ENCODE measurements around the gene EHMT1. TPM values are rescaled to one million over a fixed set of nuclear protein-coding genes. Genes with fewer than 3 reads are reported as not detected.
"Not testable (repeated sequence)": the region's sequence is repeated elsewhere in the genome, so short reads cannot be mapped to it uniquely, and the experiment has no call there.

EHMT1 gene
- total RNA-seq, 1 donor from 2014 or later = 64.2 TPM

DNA sequence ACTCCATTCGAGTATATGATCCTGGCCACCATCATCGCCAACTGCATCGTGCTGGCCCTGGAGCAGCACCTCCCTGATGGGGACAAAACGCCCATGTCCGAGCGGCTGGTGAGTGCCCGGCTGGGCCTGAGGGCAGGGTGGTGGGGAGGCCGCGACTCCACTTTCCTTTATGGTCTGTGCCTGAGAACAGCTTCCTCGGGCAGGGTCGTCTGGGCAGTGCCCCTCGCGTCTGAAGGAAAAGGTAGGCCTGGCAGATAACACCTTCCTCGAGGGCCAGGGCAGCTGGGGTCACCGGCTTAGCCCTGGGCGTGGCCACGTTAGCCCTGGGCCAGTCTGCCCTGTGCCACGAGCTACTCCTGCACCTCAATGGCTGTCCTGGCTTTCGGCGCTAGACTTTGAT, 260.2 kb downstream of the EHMT1 start:
- DNase-seq (ENCODE audit: low spot score) = no peak
- no peak for ATAC-seq

DNA sequence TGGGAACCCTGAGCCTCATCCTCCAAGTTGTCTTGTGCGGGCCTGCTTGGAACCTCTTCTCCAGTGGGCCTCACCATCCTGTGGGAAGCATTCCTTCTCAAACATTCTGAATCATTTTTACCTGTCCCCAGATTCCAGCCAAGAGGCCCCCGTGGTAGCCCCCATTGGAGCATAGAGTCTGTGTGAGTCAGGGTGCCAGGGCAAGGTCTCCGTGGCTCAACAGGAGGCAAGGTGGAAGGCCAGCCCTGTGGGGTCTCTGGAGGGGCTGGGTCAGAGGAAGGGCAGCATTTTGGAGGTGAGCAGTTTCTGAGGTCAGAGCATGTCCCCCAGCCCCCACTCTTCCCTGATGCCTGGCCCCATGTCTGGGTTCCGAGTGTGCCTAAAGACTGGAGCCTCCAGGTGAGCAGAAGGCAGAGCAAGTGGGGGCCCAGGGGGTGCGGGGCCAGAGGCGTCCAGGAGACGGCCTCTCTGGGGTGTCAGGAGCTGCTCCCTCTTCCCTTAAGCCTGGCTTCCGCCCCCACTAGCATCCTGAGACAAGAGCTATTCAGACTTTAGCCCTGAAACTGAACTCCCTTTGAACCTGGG, 260.9 kb downstream of the EHMT1 start:
- ATAC-seq (no peak), DNase-seq (ENCODE audit: low spot score) (no peak)

DNA sequence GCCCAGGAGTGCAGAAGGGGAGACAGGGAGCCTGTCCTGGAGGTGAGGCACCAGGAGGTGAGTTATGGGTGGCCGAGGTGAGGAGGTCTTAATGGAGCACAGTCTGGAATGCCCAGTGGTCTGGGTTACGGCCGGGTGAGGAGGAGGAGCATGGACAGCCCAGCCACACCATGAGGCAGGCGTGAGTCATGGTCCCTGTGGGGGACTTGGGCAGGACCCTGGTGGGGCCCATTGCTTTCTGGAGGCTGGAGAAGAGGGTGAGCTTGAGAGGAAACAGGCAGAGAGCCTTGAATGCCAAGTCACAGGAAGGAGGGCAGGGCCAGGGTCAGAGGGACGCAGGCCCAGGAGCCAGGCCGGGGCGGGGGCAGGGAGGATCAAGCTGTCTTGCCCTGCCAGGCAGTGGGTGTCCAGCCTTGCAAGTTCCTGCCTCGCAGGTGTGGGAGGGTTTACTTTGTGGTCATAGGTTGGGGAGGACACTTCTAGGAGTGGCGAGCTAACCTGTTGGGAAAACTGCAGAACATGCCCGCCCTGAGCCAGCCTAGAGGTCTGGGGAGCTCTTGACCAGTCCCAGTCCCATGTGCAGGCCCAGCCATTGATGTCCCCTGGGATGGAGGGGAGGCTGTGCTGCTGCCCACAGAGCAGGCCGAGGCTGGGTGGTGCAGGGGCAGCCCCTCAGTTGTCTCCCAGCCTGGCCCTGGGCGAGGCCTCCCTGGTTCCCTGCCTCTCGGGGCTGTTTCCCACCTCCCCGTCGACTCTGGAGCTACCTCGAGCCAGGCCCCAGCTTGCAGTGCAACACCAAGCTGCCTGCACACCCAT, 261.6 kb downstream of the EHMT1 start:
- ATAC-seq (no peak), DNase-seq (ENCODE audit: low spot score) (no peak)

DNA sequence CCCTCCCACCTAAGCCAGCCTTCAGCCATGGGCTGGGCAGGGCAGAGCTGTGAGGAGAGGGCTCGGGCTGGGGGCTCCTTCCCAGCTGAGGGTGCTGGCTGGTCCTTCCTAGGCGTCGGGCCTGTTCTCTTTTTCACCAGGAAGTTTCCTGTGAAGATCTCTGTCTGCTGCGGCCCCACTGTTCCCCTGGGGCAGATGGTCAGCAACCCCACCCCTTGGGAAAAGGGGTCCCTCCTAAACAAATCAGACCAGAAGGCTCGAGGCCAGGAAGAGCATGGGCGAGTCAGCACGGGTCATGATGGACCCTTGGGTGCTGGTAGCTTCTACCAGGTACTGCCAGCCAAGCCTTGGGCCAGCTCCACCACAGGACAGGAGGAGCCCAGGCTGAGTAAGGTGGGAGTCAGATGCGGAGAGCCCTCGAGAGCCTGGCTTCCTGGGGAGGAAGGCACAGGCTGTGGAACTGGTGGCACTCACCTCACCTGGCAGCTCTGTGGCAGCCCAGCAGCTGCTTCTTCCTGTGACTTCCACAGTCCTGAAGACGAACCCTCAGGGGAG, 262.2 kb downstream of the EHMT1 start:
- no peak for DNase-seq (ENCODE audit: low spot score)
- no peak for ATAC-seq

DNA sequence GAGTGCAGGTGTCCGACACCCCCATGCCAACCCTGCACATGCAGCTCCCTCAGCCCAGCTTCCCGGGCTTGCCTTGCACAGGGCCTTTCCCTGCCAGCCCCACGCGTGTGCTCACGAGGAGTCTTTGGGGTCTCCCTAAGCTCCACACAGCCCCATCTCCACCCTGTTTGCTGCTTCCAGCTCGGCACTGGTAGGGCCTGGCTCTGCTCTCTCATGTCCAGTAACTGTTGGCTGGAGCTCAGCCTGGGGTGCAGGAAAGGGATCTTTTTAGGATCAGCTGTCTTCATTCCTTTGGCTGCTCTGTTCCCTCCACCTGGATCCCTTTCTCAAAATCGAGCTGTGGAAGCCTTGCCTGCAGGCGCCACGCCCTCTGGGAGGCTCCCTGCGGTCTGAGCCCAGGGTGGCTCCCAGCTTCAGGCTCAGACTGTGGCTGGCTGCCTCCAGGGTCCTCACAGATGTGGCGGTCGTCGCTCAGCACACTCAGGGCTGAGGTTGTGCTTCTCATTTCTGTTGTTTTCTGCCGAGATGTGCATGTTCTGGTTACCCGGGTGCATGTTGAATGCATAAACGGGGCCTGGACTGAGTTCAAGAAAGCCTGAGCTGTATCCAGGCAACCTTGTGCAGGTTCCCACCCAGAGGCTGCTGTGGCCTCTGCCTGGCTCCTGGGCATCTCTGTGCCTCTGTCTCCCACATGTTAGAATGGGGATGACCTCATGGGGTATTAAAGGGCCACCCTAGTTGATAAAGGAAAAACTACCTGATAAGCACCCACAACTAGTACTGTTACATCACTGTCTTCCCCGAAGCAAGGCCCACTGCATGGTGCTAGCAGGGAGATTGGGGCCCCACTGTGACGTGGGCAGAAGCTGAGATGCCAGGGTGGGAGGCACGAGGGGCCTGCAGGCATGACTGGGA, 263.0 kb downstream of the EHMT1 start:
- no peak for DNase-seq (ENCODE audit: low spot score)
- ATAC-seq = no peak

DNA sequence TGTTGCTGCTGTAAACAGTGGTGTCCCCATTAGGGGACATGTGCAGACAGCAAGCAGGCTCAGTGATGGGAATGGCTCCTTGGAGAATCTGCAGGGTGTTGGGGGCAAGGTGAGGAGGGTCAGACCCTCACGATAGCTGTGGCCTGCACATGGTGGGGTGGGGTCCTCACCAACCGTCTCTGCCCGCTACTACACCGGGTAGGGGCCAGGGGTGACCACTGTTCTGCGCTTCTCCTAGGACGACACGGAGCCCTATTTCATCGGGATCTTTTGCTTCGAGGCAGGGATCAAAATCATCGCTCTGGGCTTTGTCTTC, 263.7 kb downstream of the EHMT1 start:
- DNase-seq (ENCODE audit: low spot score) = no peak
- ATAC-seq = no peak

DNA sequence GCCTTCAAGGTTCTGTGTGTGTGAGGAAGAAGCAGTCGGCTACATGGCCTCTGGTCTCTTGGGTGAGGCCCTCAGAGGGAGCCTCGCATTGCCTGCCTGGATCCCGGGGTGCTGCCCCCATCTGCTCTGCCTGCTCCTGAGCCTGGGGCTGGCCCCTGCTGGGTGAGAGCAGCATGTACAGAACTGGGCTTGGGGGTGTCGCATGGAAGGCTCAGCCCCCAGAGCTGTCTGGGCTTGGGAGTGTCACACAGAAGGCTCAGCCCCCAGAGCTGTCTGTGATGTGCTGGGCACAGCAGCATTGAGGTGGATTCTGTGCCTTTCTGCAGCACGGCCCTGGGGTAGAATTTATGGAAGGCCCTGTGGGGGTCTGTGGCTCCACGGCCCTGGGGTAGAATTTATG, 265.2 kb downstream of the EHMT1 start:
- DNase-seq (ENCODE audit: low spot score); ATAC-seq: not testable (repeated sequence)

DNA sequence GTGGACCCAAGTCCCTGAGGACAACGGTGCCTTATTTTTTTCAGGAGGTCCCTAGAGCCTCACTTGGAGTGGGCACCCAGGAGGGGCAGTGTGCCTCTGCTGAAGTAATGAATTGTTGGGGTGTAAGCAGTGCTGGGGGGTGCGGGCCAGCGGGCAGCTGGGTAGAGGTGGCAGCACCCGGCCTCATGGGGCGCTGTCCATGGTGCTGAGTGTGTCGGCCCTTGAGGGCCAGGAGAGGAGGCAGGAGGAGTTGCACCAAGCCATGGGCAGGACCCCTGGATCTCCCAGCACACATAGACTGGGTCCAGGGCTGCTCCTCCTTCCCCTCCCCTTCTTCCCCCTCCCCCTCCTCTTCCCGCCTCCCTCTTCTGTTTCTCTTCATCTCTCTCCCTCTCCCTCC, 265.7 kb downstream of the EHMT1 start:
- peak; percentile 59 for ATAC-seq
- not testable (repeated sequence) for DNase-seq (ENCODE audit: low spot score)

DNA sequence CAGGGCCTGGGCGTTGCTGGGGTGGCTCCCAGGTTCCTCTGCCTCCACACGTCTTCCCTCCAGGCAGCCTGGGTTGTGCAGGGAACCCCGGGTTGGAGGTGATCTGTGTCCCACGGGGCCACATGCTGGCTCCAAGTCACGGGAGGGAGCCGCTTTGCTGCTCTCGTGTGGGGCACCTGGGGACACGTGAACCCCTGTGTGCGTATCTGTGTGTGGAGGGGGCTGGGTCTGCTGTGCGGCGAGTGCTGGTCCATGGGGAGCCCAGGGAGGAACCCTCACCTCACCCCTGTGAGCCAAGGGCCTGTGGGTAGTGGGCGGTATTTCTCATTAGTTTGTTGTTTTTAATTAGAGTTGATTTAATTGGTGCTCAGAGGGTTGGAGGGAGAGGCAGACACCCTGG, 266.3 kb downstream of the EHMT1 start:
- not testable (repeated sequence) for DNase-seq (ENCODE audit: low spot score); ATAC-seq

Other genes starting within 250 kb of the EHMT1 start
- 19.3 TPM for gene EXD3, start 195.8 kb upstream of the EHMT1 start, total RNA-seq
- 6.0 TPM for gene NOXA1, start 195.6 kb upstream of the EHMT1 start, total RNA-seq
- 9.0 TPM for gene ENTPD8, start 177.6 kb upstream of the EHMT1 start, total RNA-seq
- gene NSMF, start 159.7 kb upstream of the EHMT1 start, total RNA-seq = 23.0 TPM
- gene PNPLA7, start 68.6 kb upstream of the EHMT1 start, total RNA-seq = 17.7 TPM
- 100 TPM for gene MRPL41, start 67.1 kb upstream of the EHMT1 start, total RNA-seq
- 14.4 TPM for gene DPH7, start 40.1 kb upstream of the EHMT1 start, total RNA-seq
- 13.0 TPM for gene ZMYND19, start 28.5 kb upstream of the EHMT1 start, total RNA-seq
- 29.0 TPM for gene ARRDC1, start 13.3 kb upstream of the EHMT1 start, total RNA-seq